ENCODE results near the gene CORO6.

GRCh38 chr17:29663155-29663554, 40.4 kb upstream of the CORO6 start:
- TF ChIP-seq, protein P1, sequence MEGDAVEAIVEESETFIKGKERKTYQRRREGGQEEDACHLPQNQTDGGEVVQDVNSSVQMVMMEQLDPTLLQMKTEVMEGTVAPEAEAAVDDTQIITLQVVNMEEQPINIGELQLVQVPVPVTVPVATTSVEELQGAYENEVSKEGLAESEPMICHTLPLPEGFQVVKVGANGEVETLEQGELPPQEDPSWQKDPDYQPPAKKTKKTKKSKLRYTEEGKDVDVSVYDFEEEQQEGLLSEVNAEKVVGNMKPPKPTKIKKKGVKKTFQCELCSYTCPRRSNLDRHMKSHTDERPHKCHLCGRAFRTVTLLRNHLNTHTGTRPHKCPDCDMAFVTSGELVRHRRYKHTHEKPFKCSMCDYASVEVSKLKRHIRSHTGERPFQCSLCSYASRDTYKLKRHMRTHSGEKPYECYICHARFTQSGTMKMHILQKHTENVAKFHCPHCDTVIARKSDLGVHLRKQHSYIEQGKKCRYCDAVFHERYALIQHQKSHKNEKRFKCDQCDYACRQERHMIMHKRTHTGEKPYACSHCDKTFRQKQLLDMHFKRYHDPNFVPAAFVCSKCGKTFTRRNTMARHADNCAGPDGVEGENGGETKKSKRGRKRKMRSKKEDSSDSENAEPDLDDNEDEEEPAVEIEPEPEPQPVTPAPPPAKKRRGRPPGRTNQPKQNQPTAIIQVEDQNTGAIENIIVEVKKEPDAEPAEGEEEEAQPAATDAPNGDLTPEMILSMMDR (IDR thresholded peaks at IDR 0.05) = no peak
- TF ChIP-seq POLR2A (IDR thresholded peaks at IDR 0.05) = no peak
